Measurements from ENCODE around the gene FBXO30. TPM values are rescaled to one million over a fixed set of nuclear protein-coding genes. Genes with fewer than 3 reads are reported as not detected.

Gene FBXO30
- total RNA-seq, 6 experiments from 2014 or later: 12.7 to 14.9 (median 13.9) TPM

DNA sequence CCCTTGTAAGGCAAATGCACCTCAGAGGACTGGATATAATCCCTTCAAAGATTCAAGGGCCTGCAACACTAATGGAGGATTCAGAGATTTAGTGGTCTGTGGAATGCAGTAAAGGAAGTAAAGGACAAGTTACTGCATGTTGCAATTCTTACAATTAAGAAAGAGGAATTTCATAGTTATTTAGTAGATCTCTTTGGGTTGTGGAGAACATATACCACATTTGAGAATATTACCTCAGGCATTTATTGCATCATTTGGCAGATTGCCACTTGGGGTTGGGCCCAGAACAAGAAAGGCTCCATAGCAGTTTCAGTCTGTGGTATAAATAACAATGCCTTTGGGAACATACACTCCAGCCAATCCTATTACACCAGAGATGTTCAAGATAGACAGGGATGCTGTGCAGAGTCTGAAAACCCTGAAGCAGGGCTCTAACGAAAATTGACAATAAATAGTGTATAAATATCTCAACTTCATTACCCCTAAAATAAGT lies 58.4 kb downstream of the FBXO30 start:
- H3K4me3 Mint-ChIP-seq: no peak overlapping the region
- H3K27ac Mint-ChIP-seq: peak overlapping the region; percentile 38; the same call in 1 of the 2 replicates
- TF ChIP-seq, protein P1, sequence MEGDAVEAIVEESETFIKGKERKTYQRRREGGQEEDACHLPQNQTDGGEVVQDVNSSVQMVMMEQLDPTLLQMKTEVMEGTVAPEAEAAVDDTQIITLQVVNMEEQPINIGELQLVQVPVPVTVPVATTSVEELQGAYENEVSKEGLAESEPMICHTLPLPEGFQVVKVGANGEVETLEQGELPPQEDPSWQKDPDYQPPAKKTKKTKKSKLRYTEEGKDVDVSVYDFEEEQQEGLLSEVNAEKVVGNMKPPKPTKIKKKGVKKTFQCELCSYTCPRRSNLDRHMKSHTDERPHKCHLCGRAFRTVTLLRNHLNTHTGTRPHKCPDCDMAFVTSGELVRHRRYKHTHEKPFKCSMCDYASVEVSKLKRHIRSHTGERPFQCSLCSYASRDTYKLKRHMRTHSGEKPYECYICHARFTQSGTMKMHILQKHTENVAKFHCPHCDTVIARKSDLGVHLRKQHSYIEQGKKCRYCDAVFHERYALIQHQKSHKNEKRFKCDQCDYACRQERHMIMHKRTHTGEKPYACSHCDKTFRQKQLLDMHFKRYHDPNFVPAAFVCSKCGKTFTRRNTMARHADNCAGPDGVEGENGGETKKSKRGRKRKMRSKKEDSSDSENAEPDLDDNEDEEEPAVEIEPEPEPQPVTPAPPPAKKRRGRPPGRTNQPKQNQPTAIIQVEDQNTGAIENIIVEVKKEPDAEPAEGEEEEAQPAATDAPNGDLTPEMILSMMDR (IDR thresholded peaks at IDR 0.05): no peak
- H3K9me3 Mint-ChIP-seq: no peaks in the 10 kb centered on the region
- H3K36me3 Mint-ChIP-seq (ENCODE audit: low read depth): no peaks in the 10 kb centered on the region
- no peaks in the 10 kb centered on the region for H3K27me3 Mint-ChIP-seq (ENCODE audit: insufficient read depth)
- DNase-seq: peak; percentile 92
- H3K4me1 Mint-ChIP-seq (ENCODE audit: low read depth): peaks cover 30% of the 10 kb centered on the region

DNA sequence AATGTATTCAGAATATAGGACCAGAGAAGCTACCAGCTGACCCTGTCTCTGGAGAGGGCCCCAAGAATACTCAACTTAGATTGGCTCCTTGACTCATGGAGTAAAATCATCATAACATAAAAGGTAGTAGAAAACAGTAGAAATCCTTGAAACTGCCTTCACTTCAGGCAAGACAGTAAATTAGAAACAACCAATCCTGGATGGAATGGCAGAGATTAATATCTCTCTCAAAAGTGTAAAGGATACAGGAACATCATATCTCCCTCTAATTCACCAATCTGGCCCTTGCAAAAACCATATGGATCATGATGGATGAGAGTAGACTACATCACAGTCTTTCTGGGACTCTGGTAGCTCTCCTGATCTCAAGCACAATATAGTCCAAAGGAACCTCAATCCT lies 58.9 kb downstream of the FBXO30 start:
- Mint-ChIP-seq H3K9me3 (no peaks in the 10 kb centered on the region), H3K4me1 (ENCODE audit: low read depth) (peaks cover 30% of the 10 kb centered on the region), H3K27ac (peak overlapping the region; percentile 27; the same call in 1 of the 2 replicates), H3K4me3 (no peak overlapping the region), H3K36me3 (ENCODE audit: low read depth) (no peaks in the 10 kb centered on the region), H3K27me3 (ENCODE audit: insufficient read depth) (no peaks in the 10 kb centered on the region)
- TF ChIP-seq, protein P1 (IDR thresholded peaks at IDR 0.05): no peak
- DNase-seq: no peak

DNA sequence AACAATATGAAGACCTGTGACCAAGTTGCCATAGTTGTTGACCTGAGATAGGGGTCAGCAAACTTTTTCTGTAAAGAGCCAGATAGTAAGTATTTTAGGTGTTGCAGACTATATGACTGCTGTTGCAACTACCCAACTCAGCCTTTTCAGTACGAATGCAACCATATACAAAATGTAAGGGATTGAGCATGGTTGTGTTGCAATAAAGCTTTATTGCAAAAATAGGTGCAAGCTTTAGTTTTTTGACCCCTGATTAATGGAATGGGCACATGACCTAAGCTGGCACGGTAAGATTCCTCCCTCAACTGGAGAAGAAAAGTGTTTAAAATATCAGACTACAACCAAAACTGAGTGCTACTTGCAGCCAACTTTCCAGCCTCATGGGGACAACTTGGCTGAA lies 62.0 kb downstream of the FBXO30 start:
- no peak for DNase-seq
- TF ChIP-seq, protein P1 (IDR thresholded peaks at IDR 0.05): no peak
- H3K4me3 Mint-ChIP-seq: no peak overlapping the region

DNA sequence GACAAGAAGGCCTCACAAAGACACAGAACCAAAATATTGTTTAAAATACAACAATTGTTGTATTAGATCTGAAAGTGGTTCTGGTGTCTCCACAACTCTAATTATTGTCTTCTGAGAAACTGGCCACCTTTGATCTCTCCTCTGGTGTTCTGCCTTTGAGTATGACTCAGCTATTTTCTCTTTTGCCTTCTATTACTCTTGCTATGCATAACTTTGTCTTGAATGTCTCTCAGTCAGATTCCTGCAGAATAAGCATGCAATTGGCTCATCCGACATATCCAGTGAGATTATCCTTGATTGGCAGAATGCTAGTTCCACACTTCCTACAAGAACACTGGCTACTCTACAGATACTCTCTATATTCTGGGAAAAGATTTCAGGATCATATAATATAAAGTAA lies 65.0 kb downstream of the FBXO30 start:
- H3K27ac Mint-ChIP-seq: peak overlapping the region; percentile 92

More for the DNA sequence above, 62.0 kb downstream of the FBXO30 start:
- Mint-ChIP-seq H3K36me3 (ENCODE audit: low read depth) (peaks cover 8% of the 10 kb centered on the region; the same call in 1 of the 2 replicates), H3K27me3 (ENCODE audit: insufficient read depth) (no peaks in the 10 kb centered on the region), H3K27ac (no peak overlapping the region), H3K9me3 (no peaks in the 10 kb centered on the region), H3K4me1 (ENCODE audit: low read depth) (peaks cover 49% of the 10 kb centered on the region)

DNA sequence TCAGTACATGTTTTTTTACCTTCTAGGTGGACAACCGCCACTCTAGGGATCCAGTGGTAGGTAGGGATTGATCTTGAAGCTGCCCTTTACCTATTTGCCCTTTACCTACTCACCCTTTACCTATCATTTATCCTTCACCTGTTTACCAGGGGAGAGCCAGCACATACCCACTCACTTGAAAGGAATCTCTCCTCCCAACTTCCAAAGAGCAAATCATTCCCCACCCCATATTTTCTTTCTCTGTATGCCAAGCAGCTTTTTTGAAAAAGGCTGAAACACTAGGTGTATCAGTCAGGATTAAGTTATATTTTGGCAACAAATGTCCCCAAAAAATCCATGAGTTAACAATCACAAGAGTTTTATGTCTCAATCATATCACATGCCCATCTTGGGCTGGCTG lies 68.7 kb downstream of the FBXO30 start:
- Mint-ChIP-seq H3K27me3 (ENCODE audit: insufficient read depth) (no peaks in the 10 kb centered on the region; the same call in 1 of the 2 replicates), H3K4me3 (no peak overlapping the region), H3K4me1 (ENCODE audit: low read depth) (peaks cover 18% of the 10 kb centered on the region), H3K9me3 (no peaks in the 10 kb centered on the region), H3K27ac (no peak overlapping the region), H3K36me3 (ENCODE audit: low read depth) (peaks cover 11% of the 10 kb centered on the region; the same call in 1 of the 2 replicates)
- TF ChIP-seq, protein P1 (IDR thresholded peaks at IDR 0.05): no peak
- DNase-seq: no peak

More for the DNA sequence above, 65.0 kb downstream of the FBXO30 start:
- Mint-ChIP-seq H3K9me3 (no peaks in the 10 kb centered on the region), H3K27me3 (ENCODE audit: insufficient read depth) (no peaks in the 10 kb centered on the region), H3K36me3 (ENCODE audit: low read depth) (peaks cover 11% of the 10 kb centered on the region; the same call in 1 of the 2 replicates), H3K4me1 (ENCODE audit: low read depth) (peaks cover 34% of the 10 kb centered on the region), H3K4me3 (peak overlapping the region; percentile 39)
- TF ChIP-seq, protein P1 (IDR thresholded peaks at IDR 0.05): no peak
- peak; percentile 89 for DNase-seq
